NCI-H2171 (cell line): ENCODE data around the gene CHRD.

Source experiments
- DNase-seq: peaks from one replicate; lab custom pipeline; 2025; lab: John Stamatoyannopoulos, UW

Gene CHRD

DNA sequence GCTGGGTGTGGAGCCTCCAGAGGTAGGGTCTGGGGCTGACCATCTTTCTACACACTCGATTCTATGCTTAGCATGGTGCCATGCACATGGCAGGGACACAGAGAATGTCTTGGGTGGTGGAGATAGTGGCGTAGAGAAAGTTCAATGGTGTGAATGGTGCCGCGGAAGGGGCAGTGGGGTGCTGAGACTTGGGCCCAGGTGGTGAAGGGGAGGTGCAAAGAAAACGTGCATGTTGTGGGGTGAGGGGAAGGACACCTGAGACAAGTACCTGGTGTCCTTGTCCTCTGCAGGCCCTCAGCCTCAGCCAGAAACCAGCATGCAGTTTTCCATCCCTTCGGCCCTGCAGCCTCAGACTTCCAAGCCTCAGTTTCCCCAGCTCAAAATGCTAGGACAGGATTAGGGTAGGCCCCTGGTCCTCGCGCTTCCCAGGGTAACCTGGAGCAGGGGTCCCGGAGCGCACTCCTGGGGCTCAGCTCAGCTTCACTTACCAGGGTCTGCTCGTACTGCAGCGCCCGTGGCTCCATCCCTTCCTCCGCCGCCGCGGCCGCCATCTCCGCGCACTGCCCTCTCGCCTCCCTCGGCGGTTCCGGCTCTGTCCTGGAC, 18.8 kb upstream of the CHRD start:
- DNase-seq = no peak

DNA sequence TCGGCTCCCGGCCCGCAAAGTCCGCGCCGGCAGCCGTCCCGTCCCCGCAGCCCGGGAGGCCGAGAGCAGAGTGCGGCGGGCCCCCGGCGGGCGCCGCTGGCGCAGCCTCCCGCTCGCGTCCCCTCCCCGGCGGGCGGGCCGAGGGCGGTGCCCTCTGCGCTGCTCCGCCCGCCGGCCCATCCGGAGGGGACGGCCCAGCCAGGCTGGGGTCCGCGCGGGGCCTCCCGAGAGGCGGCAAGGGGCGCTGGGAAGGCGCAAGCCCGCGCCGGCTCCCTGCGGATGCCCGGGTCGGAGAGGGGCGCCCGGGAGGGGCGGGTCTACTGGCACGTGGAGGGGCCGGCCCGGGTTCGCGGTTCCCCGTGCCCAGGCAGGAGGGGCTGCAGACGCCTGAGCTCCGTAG, 18.3 kb upstream of the CHRD start, which contains the start of the genes CLCN2 and POLR2H:
CLCN2 (minus strand) TSS at position 74 of the 400 bp plus-strand sequence. CDS start 126 bp downstream, outside the sequence.
POLR2H (plus strand) TSS at position 179 of the 400 bp plus-strand sequence. CDS start 1,783 bp downstream, outside the sequence.
- DNase-seq = peak; percentile 61

DNA sequence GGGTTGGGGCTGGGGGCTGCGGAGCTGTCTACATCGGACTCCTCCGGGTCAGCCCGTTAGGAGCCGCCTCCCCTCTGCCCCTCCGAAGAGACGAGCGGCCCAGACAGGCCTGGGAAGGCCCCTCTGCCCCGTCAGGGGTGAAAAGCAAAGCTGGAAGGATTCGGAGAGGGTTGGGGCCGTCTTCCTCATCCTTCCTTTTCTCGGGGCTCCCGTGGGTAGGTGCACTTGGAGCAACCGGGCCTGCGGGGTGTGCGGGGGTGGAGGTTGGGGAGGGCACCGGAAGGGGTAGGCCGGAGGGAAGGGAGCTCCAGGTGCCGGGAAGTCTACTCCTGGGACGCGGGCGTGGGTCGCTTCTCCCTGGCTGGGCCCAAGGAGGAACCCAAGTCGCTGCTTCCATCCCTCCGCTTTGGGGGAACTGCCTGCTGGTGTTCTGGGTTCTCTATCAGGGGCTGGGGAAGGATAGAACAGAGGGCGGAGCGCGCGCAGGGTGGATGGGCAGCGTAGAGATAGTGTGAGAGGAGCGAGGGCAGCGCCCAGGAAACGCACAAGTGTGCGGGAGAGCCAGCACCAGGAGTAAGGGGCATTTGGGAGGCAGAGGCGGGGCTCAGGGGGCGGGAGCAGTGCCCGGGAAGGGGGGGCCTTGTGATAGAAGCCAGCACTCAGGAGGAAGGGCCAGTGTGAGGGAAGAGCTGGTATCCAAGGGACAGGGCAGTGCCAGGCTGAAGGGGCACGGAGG, 17.8 kb upstream of the CHRD start:
- peak; percentile 51 for DNase-seq

DNA sequence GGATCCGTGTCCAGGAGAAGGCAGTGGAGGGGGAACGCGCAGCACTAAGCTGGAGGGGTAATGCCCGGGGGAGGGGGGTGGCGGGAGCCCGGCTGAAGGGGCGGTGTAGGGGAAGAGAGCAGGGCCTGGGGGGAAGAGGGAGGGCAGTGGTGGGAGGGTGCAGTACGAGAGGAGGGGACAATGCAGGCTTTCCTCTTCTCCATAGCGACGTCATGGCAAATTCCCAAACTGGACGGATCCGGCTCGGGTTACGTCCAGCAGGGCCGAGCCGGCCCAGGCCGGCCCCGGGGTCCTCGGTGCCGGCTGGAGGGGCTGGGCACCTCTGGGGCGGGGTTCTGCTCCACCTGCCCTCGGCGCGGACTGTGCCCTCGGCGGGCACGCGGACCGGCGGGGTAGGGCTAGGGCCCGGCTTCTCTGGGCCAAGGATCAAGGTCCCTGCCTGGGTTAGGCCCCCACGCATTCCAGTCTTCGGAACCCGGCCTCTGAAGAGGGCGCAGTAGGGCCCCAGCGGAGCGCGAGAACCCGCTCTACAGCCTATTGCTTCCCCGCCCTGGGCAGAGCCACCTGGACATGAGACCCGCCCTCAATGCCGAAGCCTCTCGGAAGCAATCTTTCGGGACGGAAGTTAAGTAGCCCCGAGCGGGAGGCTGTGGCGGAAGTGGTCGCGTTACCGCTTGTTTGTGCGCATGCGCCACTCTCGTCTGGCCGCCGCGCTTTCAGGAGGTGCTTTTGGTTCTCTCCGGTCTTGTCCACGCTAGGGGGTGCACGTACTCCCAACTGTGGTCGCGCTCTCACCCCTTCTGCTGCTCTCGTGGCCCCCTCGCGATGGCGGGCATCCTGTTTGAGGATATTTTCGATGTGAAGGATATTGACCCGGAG, 16.9 kb upstream of the CHRD start:
- peak; percentile 98 for DNase-seq

DNA sequence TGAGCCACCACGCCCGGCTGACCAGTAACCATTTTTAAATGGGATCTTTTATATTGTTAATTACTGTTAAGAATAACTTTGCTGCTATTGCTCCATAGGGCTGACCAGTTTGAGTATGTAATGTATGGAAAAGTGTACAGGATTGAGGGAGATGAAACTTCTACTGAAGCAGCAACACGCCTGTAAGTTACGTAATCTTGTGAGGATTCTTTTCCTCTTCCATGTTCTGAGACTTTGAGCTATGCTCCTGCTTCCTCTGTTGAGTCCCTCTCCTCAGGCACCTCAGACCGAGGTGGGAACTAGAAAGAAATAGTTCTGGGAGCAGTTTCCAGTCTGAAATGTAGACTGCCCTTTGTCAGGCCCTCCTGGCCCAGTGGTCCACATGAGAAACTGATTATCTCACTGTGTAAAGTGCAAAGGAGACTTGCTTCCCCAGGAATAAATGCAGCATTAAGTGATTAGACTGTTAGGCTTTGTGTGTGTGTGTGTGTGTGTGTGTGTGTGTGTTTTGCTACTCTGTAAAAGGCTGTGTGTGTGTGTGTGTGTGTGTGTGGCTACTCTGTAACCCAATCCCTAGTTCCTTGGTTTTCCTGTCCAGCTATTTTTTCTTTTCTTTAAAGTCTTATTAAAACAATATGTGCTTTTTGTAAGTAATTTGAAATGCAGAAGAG, 13.1 kb upstream of the CHRD start:
- no peak for DNase-seq

DNA sequence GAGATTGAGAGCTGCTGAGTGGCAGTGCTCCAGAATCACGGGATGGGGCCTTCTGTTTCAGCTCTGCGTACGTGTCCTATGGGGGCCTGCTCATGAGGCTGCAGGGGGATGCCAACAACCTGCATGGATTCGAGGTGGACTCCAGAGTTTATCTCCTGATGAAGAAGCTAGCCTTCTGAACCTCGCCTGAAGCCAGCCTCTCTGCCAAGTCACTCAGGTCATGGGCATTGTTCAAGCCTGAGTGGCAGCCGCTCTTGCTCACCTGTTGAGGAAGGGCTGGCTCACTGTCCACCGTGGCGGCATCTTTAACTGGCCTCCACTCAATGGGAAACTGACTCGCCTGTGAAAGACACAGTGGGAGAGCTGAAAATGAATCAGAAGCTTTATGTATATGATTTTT, 11.7 kb upstream of the CHRD start:
- no peak for DNase-seq

DNA sequence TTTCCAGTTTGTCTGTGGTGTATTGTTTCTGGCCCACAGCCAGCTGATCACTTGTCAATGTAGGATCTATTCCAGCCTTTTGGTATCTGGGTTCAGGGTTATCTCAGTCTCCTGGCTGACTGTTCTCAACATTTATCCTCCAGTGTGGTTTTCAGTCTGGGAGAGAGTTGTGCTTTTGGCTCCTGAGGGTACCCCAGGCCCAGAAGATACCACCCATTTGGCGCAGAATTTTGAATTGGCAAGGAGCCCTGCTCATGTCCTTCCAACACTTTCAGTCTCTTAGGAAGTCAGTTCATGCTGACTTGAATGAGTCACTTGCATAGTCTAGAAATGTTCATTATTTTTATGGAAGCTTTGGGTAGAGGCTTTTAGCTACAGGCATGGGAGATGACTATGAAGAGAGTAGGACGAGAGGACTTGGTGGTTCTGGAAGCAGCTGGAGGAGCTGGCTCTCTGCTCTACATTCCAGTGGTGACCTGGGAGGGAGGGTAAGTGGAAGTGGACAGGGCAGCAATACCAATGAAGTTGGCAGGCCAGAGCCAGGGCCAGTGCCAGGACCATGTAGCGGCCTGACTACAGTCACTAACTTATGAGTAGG, 11.2 kb upstream of the CHRD start:
- no peak for DNase-seq

DNA sequence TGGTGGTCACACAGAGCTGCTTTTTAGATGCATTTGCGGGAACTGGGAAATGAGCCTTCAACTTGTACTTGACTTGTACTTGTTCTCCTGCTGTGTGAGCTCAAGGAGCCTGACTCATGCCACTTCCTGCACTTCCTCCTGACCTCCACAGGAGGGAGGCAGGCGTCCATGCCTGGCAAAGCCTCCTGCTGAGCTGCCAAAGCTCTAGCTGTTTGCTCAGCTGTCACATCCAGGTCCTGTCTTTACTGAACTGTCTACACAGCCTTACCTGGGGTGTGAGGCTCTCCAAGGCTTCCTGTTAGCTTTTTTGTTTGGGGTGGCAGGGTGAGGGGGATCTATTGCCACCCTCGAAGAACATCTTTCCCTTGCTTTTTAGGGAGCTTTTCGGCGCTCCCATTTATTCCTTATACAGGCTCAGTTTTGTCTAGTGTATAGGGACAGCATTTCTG, 8.3 kb upstream of the CHRD start:
- DNase-seq = peak; percentile 75

DNA sequence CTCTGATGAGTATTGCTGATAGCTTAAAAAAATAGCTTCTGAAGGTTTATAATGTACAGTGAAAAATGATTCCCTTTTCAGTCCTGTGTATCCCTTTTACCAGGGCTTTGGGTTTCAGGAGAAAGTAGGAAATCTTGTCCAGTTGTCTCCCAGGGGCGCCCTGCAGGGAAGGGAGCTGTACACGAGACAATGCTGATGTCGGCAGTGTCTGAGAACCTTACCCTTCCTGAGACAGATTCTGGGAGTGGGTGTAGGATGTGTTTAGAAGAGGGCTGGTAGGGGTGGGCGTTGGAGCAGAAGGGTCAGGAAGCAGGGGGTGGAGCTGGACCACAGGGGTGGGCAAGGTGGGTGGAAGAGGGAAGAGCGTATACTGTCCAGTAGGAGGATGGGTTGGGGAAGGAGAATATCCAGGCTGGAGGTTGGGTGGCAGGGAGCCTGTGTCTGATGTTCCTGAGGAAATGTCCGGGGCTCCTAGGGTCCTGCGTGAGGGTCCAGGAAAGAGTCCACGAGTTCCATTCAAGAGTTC, 7.5 kb upstream of the CHRD start:
- no peak for DNase-seq

DNA sequence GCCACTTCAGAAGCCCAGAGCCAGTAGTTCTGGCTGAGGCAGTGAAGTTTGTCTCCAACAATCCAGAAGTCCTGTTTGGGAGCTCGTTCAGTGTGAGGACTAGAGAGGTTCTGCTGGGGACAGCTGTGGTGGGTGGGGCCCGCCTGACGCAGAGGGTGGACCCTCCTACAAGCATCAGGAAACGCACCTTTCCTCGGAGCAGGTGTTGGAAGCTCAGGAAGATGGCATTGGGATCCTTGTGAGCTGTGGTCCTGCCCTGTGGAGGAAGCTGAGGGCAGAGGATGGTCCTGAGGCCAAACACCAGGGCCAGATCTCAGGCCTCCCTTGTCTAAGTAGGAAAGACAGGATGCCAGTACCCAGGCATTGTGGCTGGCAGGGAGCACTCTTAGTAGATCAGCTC, 6.9 kb upstream of the CHRD start:
- no peak for DNase-seq

DNA sequence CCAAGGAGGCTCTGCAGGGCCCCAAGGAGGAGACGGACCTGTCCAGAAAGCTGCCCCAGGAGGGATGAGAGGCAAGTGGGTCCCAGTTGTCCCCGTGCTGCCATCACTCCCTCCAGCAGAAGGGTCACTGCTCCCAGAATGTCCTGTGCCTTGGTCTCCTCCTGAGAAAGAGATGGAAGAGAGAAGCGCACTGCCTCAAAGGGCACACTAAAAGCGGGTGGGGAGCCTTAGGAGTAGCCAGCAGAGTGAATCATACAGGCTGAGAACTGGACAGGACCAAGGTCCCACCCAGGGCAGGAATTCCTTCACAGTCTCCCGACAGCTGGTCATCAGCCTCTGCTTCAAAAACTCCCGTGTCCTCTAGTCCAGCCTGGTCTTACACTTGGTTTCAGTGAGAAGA, 6.4 kb upstream of the CHRD start:
- no peak for DNase-seq

DNA sequence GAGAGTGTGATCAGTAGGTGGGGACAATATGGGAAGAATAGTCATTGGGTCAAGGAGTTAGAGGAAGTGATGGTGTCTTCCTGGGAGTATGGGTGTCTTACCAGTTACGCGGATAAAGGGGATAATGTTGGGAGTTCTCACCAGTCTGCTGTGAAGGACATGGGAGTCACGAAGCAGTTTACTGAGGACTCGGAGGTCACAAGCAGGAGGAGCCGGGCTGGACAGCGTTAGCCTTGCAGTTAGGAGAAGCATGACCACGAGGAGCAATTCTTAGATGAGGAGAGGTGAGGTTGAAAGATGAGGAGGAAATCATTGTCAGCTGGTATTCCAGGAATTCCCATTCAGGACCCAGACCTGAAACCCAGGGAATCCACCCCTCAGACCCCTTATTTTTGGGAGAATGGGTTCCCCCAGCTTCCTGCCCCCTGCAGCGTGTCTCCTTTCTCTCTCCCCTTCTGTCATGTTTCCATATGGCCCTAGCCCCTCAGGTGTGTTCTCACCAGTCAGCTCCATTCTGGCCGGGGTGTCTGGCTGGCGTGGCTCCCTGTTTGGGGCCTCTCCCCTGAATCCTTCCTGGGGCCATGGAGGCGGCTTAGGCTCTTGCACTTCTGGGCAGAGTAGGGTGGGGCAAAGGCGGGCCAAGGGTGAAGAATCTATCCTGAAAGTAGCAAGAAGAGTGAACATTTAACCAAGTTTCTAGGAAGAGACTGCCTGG, 4.0 kb upstream of the CHRD start:
- no peak for DNase-seq

DNA sequence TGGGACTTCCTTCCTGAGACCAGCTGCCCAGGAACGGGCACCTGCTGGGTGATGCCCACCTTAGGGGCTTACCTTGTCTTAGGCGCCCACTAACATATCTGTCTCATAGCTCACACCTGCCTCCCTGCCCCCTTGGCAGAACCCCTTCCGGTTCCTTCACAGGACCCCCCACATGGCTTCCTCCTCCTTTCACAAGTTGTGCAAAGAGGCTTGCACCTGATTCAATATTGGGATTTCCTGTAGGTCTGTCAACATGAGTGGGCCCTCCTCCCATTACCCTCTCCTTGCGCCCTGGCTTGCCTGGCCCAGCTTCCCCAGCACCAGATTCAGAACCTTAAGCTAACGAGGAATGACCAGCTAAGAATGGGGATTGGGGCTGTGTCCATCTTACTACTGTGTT, 2.5 kb upstream of the CHRD start:
- no peak for DNase-seq

DNA sequence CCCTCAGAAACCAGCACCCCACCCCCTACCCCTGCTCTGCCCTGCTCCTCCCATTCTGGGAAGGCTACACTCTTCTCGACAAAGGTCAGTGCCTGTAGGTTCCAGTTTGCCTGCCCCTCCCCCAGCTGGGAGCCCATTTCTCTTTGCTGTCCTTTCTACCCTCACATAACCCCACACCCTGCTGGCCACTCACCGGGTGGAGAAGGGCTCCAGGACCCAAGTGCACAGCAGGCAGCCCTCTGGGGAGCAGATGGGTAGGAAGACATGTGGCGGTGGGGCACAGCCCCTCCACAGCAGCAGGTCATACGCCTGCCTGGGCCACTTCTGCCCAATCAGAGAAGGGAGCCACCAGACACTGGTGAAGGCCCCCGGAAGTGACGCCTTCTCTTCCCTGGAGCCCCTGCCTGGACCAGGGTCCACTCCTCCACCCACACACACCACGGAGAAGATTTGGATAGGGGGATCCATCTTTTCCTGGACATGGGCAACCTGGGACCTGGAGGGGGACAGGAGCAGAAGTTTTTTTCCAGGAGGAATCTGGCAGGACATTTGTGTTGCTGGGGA, 1.9 kb upstream of the CHRD start, which contains the start of gene THPO:
THPO (minus strand) TSS at position 326 of the 564 bp plus-strand sequence. CDS start 1,948 bp downstream, outside the sequence.
- no peak for DNase-seq

DNA sequence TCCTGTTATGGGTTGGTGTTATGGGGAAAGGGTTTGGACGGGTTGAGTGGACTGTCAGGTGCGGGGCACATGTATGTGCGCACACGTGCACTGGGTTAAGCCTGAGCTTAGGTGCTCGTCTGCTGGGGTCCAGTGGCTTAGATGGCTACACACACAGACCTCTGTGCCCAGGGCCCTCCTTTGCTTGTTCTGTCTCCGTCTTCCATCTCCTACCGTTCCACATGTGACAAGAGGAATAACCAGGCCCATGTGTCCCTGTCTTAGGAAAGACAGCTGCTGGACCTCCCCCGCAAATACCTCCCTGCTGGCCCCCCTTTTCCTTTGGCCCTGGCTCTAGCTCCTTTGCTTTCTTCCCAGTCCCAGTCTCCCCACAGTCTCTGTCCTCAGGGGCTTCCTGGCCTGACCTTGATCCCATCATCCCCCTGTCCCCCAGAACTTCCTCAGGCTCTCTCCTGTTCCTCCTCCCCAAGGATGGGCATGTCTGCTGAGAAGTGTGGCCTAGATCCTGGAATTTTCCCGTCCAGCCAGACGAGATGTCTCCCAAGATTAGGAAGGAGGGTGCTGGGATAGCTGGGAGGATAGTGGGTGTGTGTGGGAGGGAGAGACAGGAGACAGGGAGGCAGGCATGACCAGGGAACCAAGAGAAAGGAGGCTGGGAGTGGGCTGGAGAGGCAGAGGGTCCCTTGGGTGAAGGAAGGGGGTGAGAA, 1.1 kb upstream of the CHRD start:
- no peak for DNase-seq

DNA sequence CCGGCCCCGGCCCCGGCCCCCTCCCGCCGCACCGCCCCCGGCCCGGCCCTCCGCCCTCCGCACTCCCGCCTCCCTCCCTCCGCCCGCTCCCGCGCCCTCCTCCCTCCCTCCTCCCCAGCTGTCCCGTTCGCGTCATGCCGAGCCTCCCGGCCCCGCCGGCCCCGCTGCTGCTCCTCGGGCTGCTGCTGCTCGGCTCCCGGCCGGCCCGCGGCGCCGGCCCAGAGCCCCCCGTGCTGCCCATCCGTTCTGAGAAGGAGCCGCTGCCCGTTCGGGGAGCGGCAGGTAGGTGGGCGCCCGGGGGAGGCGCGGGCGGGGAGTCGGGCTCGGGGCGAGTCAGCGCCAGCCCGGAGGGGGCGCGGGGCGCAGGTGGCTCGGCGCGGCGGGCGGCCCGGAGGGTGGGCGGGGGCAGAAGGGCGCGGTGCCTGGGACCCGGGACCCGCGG, 352 bp downstream of the CHRD start:
- DNase-seq = peak; percentile 26

DNA sequence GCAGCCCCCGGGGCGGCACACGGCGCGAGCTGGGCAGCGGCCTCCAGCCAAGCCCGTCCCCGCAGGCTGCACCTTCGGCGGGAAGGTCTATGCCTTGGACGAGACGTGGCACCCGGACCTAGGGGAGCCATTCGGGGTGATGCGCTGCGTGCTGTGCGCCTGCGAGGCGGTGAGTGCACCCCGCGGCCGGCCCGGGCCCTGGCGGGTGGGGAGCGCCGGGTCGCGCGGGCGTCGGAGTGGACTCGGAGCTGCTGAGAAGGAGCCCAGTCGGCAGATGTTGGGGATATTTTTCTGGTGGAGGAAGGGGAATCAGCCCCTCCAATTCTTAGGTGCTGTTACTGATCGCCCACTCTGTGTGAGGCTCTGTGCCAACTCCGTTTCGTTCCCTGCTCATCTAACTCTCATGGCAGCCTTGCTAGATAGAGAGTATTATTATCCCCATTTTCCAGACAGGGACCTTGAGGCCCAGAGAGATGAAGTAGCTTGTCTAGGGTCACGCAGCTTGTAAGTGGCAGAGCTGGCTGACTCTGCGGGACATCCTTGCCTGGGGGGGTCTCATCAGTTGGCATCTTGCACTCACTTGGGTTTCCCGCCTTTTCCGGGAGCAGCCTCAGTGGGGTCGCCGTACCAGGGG, 890 bp downstream of the CHRD start:
- no peak for DNase-seq

DNA sequence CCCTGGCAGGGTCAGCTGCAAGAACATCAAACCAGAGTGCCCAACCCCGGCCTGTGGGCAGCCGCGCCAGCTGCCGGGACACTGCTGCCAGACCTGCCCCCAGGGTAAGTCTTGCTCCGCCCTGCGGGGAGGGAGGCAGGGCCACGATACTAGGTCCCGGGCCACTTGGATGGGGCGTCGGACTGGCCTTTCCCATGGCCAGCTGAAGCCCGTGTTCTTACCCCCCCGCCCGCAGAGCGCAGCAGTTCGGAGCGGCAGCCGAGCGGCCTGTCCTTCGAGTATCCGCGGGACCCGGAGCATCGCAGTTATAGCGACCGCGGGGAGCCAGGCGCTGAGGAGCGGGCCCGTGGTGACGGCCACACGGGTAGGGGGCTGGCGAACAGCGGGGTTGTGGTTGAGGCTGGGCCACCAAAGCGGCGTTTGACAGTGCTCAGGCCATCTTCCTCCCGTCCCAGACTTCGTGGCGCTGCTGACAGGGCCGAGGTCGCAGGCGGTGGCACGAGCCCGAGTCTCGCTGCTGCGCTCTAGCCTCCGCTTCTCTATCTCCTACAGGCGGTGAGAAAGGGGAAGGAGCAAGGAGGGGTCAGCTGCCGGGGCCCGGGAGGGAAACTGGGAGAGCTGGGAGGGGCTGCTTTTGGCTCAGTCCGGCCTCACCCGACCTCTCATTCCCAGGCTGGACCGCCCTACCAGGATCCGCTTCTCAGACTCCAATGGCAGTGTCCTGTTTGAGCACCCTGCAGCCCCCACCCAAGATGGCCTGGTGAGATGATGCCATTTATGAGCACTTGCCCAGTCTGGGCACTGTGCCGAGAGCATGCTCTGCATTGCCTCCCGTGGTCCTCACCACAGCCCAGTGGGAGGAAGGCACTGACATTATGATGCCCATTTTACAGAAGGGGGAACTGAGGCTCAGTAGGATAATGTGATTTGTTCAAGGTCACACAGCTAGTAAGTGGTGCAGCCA, 1.7 kb downstream of the CHRD start:
- no peak for DNase-seq
